Measurements from ENCODE around the gene ENO3.

ENO3 gene

DNA sequence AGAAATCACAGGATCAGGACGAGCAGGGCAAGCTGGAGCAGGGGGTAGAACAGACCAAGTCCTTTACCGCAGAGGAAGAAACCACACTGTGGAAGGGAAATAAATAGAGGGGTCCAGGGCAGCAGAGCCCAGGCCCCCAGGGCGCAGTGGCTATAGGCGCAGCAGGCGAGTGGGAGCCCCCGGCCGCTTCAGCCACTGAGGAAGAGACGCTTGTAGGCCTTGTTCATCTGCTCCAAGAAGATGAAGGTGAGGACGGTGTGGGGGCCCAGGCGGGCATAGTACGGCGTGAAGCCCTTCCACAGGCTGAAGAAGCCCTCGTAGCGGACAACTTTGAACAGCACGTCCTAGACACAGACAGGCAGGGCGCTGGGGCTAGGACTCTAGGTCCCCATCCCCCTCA lies 13.4 kb upstream of the ENO3 start:
- no peak for DNase-seq

DNA sequence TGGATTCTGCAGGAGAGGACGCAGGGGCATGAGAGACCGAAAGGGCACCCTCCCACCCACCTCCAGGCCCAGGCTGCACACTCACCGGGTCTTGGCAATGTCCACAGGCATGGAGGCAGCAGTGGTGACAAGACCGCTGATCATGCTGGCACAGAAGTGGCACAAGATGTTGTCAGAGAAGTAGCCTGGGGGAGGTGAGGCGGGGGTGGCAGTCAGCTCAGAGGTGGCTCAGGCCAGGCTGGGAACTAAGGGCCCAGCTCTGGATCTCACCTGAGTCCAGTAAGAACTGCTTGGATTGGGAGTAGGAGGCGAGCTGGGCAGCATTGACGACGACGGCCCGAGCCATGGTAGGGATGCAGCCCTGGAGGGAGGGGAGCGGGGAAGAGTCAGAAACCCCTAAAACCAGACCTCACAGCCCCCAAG lies 12.8 kb upstream of the ENO3 start:
- DNase-seq: no peak

DNA sequence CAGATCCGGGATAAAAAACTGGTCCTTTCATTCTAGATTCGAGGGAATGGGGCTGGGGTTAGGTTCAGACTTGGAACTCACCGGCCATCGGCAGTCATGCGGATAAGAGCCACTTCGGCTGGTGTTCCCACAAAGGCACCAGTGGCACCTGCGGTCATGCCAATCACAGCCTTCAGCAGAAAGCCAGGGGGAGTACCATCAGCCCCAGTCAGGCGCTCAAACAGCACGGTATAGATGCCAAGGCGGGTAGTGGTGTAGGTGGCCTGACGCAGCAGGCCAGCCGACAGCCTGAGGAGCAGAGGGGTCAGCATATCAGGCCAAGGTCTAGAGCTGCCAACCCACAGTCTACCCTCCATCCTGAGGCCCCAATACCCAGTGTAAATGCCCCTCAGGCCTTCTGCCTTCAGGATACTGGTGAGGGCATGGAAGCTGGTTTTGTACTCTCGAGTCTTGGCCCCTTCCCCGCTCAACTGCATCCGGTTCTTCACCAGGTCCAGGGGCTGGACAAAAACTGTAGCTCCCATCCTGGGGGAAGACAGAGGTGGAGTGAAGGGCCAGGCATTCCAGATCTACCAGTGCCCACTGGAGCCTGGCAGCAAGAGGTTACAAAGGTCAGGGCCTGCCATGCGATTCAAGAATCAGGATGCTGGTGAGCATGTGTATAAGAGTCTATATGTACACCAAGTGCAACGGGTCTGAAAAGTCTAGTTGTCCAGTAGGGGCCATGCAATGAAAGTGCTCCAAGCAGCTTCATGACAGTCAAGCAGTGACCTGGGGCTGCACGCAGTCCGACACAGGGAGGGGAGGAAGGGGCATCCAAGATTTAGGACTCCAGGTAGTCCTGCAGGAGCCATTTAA lies 12.0 kb upstream of the ENO3 start:
- peak; percentile 69 for DNase-seq

GRCh38 chr17:4939546-4939795 lies 11.4 kb upstream of the ENO3 start:
- no peak for DNase-seq

DNA sequence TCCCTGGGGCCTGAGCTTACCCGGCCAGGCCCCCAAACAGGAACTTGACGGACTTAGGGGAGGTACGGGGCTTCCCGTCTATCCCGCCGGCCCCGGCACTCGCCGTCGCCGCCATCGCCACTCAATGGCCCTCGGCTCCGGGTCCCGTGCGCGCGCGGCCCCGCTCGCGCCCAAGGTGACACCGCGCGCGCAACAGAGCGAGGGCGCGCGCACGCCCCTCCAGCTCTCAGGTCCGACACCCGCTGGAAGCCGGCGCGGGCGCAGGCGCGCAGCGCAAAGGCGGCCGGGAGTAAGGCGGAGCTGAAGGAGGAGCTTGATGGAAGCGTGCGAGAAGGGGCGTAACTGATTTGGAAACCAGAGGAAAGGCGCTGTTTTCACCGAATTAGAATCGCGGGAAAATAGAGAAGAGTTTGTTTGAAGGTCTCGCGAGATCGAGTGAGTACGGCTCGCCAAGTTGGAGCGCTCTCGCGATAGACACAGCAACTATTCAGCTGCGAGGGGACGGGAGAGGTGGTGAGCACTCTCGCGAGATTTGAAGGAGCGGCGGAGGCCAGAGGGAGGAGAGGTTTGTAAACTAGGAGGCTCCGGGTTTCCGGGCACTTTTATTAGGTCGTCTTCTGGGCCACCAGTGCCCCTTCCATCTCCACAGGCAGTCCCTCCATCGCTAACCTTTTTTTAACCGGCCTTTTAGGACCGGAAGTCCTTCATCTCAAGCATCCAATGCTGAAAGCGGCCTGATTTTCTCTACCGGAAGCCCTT lies 10.9 kb upstream of the ENO3 start, which contains the start of the genes RNF167 and SLC25A11:
RNF167 (plus strand) TSS at position 473 of the 759 bp plus-strand sequence. CDS start 642 bp downstream, outside the sequence.
SLC25A11 (minus strand) TSS at position 251 of the 759 bp plus-strand sequence; CDS start at position 115, 136 bp downstream.
- peak; percentile 100 for DNase-seq

DNA sequence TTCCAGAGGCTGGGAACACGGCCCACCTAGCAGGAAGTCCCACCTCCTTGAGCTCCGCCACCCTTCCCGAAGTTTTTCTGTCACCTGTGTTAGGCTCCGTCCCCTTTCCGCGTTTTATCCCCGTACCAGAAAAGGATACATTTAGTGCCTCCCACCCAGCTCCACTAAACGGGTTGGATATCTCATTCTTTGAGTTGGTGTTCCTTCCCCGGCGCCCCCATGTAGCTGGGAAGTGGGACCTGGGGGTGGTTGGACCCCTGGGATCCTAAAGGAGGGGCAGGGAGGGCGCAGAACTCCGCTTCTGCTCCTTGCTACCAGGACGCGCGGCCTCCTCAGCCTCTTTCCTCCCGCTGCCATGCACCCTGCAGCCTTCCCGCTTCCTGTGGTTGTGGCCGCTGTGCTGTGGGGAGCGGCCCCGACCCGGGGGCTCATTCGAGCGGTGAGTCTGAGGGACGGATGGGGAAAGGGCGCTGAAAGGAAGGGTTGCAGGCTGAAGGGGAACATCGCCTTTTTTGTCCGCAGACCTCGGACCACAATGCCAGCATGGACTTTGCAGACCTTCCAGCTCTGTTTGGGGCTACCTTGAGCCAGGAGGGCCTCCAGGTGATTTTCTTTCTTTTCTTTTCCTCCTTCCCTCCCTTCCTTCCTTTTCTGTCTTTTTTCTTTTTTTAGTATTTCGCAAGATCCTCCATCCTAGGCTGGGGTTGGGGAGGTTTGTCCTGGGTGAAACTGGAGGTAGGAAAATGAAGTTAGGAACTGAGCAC lies 10.2 kb upstream of the ENO3 start:
- DNase-seq: no peak

DNA sequence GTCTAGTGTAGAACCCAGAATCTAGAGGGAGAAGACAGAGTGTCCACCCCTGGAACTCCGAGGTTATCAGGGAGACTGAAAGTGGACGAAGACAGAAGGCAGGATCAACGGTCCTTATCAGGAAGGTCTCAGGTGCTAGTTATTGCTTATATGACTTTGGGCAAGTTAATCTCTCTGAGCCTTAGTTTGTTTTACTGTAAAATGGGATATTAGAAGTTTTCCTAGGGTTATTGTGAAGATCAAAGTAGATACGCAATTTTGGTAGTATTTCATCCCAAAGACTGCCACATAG lies 9.7 kb upstream of the ENO3 start:
- peak; percentile 55 for DNase-seq

DNA sequence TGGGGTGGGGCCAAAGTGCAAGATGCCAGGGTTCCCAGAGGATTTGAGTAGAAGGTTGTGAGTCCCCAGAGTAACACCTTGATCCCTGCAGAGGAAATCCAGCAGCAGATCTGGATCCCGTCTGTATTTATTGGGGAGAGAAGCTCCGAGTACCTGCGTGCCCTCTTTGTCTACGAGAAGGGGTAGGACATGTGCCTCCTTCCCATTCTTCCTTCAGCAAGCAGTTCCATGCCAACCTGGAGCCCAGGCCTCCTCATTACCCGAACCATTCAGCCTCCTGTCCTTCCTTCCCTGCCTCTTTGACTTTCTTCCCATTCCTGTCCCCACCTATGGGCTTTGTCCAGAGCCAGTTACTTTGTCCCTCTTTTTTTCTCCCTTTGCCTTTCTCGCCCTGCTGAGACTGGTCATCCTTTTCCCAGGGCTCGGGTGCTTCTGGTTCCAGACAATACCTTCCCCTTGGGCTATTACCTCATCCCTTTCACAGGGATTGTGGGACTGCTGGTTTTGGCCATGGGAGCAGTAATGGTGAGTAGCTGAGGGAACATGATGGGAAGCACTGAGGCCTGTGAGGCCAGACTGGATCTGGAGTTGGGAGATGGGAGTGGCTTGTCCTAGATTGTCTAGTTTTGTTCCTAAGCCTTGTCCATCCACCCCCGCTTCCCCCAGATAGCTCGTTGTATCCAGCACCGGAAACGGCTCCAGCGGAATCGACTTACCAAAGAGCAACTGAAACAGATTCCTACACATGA lies 8.0 kb upstream of the ENO3 start:
- no peak for DNase-seq

GRCh38 chr17:4944163-4944553 lies 6.8 kb upstream of the ENO3 start:
- DNase-seq: peak; percentile 84

DNA sequence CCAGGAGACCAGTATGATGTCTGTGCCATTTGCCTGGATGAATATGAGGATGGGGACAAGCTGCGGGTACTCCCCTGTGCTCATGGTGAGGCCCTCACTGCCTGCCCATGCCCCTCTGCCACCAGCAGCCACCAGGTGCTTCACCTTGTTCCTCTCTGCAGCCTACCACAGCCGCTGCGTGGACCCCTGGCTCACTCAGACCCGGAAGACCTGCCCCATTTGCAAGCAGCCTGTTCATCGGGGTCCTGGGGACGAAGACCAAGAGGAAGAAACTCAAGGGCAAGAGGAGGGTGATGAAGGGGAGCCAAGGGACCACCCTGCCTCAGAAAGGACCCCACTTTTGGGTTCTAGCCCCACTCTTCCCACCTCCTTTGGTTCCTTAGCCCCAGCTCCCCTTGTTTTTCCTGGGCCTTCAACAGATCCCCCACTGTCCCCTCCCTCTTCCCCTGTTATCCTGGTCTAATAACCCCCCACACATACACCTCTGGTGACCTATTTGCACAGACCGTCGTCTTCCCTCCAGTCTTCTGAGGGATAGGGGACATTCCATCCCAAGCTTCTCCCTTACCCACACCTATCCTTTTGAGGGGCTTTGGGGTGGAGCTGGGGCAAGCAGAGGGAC lies 6.3 kb upstream of the ENO3 start:
- no peak for DNase-seq

DNA sequence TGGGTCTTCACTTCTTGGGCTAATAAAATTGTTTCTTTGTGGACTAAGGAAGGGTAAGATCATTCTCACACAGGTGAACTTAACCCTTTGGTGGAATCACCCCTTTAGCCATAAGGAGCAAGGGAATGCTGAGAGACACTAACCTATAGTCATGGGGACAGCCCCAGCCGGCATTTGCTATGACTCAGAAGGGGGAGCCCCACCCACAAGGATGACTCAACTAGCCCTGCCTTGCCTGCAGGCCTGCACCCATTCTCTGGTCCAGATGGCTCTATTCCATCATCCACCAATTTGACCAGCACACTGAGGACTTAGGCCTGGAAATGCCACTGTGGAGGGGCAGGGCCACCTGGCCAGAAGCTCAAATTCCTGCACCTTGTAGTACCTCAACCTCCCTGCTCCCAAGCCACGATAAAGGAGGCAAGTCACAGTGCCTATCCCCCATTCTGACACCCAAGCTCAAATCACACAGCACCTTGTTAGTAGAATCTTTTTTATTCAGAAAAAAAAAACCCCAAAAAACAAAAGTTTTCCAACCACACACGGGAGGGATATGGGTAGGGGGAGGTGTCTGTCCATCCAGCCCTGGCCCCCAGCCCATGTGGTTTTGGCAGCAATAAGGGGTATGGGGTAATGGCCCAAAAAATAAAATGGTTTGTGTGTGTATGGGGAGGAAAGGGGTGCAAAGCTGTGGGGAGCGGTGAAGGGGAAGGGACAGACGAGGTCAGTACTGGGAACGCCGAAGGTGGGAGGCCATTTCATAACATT lies 5.6 kb upstream of the ENO3 start:
- DNase-seq: peak; percentile 92

GRCh38 chr17:4945944-4946280 lies 5.0 kb upstream of the ENO3 start:
- no peak for DNase-seq

- DNase-seq: peak; percentile 59
Observed at GRCh38 chr17:4946312-4946976, 4.5 kb upstream of the ENO3 start.

GRCh38 chr17:4947010-4947410 lies 3.9 kb upstream of the ENO3 start:
- peak; percentile 78 for DNase-seq

GRCh38 chr17:4947411-4948165 lies 3.3 kb upstream of the ENO3 start:
- DNase-seq: peak; percentile 86

DNA sequence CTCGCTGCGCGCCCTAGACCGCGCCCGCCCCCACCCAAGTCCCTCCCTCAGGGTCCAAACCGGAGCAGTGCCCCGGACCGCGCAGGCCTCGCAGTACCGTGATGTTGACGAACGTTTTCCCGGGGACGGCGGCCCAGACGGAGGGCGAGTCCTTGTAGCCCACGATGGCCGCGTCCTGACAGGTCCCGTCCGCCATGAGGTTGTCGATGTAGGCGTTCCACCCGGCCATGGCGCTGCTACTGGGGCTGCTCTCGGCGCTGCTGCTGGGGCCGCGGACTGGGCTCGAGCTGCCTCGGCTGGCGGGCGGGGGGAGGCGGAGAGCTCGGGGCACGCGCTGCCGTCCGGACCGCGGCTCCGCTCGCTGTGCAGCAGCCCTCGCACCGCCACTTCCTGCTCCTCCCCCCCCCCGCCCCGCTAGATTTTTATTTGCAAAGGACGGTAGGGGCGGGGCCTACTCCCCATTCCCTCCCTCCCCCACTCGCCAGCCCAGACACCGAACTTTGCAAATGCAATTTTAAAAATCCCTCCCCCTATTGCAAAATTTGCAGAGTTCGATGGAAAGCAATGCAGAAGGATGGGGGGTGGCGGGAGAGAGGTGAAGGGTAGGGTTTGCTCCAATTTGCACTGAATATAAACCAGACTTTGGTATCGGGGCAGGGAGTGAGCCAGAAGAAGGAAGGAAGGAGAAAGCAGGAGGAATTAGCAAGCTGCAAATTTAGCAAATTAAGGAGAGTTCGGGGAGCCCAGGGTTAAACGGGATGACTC lies 2.6 kb upstream of the ENO3 start, which contains the start of gene PFN1:
PFN1 (minus strand) TSS at position 365 of the 765 bp plus-strand sequence; CDS start at position 229, 136 bp downstream.
- DNase-seq: peak; percentile 98

- DNase-seq: peak; percentile 97
Observed at GRCh38 chr17:4948931-4949320, 2.0 kb upstream of the ENO3 start.

DNA sequence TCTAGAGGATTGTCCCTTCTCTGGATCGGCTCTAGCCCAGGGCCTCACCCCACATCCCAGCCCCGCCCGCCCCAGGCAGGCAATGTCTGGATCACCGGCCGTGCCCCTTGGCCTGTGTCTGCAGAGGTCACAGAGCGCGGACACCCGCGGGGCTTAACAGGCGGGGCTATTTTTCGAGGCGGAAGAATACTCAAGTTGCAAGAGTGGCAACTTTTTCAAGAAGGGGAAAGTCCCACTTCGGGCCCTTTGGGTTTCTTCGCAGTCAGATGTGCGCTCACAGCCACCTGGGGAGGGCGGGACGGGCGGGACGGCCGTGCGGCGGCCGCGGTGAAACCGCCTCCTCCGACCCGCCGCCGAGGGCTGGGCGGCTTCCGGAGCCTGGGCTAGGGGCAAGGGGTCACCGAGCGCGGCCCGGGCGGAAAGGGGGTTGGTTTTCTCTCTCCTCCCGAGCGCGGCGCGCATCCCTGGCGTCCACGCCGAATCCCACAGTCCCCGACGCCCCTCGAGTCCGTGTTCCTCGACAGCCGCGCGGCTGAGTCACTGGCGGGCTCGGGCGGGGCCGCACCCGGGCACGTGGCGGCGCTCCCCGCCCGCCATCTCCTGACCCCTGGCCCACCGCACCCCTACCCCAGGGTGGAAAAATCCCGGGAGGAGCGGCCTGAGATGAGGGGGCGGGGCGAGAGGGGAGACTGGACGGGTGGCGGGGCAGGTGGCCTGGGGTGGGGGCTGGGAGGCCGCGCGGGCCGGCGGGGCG lies 1.4 kb upstream of the ENO3 start:
- peak; percentile 94 for DNase-seq
